Stimulated activated CD4-positive, alpha-beta T cell treated with anti-CD3 and anti-CD28 coated beads, Interleukin-2, amount 100 ng/mL, for 4 hours (primary cell): ENCODE data around the gene TRIM3.

Source experiments
- DNase-seq: peaks from one replicate; pipeline ENCODE4 v3.0.0-alpha.2; 2020; ENCODE audit warnings: low read depth

Gene TRIM3

GRCh38 chr11:6480299-6480914 lies 6.7 kb upstream of the TRIM3 start:
- DNase-seq: no peak

GRCh38 chr11:6476571-6476970 lies 2.8 kb upstream of the TRIM3 start:
- DNase-seq: no peak

GRCh38 chr11:6475936-6476335 lies 2.2 kb upstream of the TRIM3 start:
- DNase-seq: no peak

GRCh38 chr11:6474806-6475500 lies 1.2 kb upstream of the TRIM3 start:
- no peak for DNase-seq

GRCh38 chr11:6474413-6474792 lies 662 bp upstream of the TRIM3 start:
- DNase-seq: no peak

- DNase-seq: no peak
Measured at GRCh38 chr11:6472934-6473333, 807 bp downstream of the TRIM3 start.

GRCh38 chr11:6469599-6469998 lies 4.1 kb downstream of the TRIM3 start:
- DNase-seq: no peak

- DNase-seq: no peak
Measured at GRCh38 chr11:6468712-6469495, 4.8 kb downstream of the TRIM3 start.

- no peak for DNase-seq
Measured at GRCh38 chr11:6459099-6459450, 14.7 kb downstream of the TRIM3 start.

GRCh38 chr11:6458352-6459098 lies 15.2 kb downstream of the TRIM3 start:
- DNase-seq: no peak

GRCh38 chr11:6457581-6458320 lies 16.0 kb downstream of the TRIM3 start:
- no peak for DNase-seq

GRCh38 chr11:6456361-6457073 lies 17.2 kb downstream of the TRIM3 start:
- no peak for DNase-seq

GRCh38 chr11:6455070-6455469 lies 18.7 kb downstream of the TRIM3 start:
- DNase-seq: no peak

GRCh38 chr11:6453152-6453551 lies 20.6 kb downstream of the TRIM3 start:
- DNase-seq: no peak

- no peak for DNase-seq
Measured at GRCh38 chr11:6452219-6452618, 21.5 kb downstream of the TRIM3 start.

- DNase-seq: no peak
Measured at GRCh38 chr11:6448574-6448973, 25.2 kb downstream of the TRIM3 start.

GRCh38 chr11:6443269-6444003 lies 30.3 kb downstream of the TRIM3 start:
- DNase-seq: peak; percentile 27

GRCh38 chr11:6442441-6442840 lies 31.3 kb downstream of the TRIM3 start:
- DNase-seq: no peak

GRCh38 chr11:6440906-6441358 lies 32.8 kb downstream of the TRIM3 start, which contains the start of gene HPX:
HPX (minus strand) TSS chr11:6440987; CDS start chr11:6440963, 24 bp downstream.
- DNase-seq: no peak

- peak; percentile 22 for DNase-seq
Measured at GRCh38 chr11:6438979-6439571, 34.7 kb downstream of the TRIM3 start.
